Muscle of leg (tissue), 11 donors: ENCODE data around the gene NPRL2. TPM values are rescaled to one million over a fixed set of nuclear protein-coding genes. Genes with fewer than 3 reads are reported as not detected.

Source experiments
- DNase-seq: peaks from one replicate; pipeline ENCODE4 v3.0.0; 2013
- H3K27ac ChIP-seq: one replicate; pipeline ENCODE4 v1.5.1; 2013; ENCODE audit warnings: mild to moderate bottlenecking, low read length, control low read depth
- H3K27me3 ChIP-seq: one replicate; pipeline ENCODE4 v1.6.1; 2013; ENCODE audit warnings: low read length; ENCODE audit not compliant: control insufficient read depth, insufficient read depth
- H3K36me3 ChIP-seq: one replicate; pipeline ENCODE4 v1.6.1; 2013; ENCODE audit warnings: low read length; ENCODE audit not compliant: control insufficient read depth, insufficient read depth
- H3K4me1 ChIP-seq: one replicate; pipeline ENCODE4 v1.6.1; 2013; ENCODE audit warnings: low read length; ENCODE audit not compliant: control insufficient read depth, insufficient read depth
- H3K4me3 ChIP-seq: one replicate; pipeline ENCODE4 v1.5.1; 2013; ENCODE audit warnings: low read length, control low read depth
- H3K9me3 ChIP-seq: replicated peaks from 2 replicates; pipeline ENCODE4 v1.6.1; 2013; ENCODE audit warnings: low read depth, low read length; ENCODE audit not compliant: control insufficient read depth
- WGBS: methylation state at CpG from one replicate; pipeline ENCODE4 v1.1.5; 2013; ENCODE audit warnings: missing lambda C conversion rate; ENCODE audit not compliant: insufficient coverage; 5-methylcytosine and 5-hydroxymethylcytosine counted together
- polyA plus RNA-seq, 8 donors: library from polyadenylated mRNA; unstranded; fragments of 120-200 nt; gene quantifications; one replicate each; pipeline versions ENCODE4 v1.2.1 to v1.2.3, GENCODE V29; 2013; ENCODE audit warnings: inconsistent platforms in 1 of 8, low replicate concordance in 1 of 8; ENCODE audit not compliant: insufficient read length in 8 of 8, insufficient read depth in 1 of 8
- total RNA-seq: library from RNA; stranded (reverse); fragments of 120-200 nt; gene quantifications from one replicate; pipeline ENCODE4 v1.2.4, GENCODE V29; 2013

NPRL2 gene
- total and polyA plus RNA-seq, 9 donors = 18.2 to 23.9 (median 20.0) TPM

DNA sequence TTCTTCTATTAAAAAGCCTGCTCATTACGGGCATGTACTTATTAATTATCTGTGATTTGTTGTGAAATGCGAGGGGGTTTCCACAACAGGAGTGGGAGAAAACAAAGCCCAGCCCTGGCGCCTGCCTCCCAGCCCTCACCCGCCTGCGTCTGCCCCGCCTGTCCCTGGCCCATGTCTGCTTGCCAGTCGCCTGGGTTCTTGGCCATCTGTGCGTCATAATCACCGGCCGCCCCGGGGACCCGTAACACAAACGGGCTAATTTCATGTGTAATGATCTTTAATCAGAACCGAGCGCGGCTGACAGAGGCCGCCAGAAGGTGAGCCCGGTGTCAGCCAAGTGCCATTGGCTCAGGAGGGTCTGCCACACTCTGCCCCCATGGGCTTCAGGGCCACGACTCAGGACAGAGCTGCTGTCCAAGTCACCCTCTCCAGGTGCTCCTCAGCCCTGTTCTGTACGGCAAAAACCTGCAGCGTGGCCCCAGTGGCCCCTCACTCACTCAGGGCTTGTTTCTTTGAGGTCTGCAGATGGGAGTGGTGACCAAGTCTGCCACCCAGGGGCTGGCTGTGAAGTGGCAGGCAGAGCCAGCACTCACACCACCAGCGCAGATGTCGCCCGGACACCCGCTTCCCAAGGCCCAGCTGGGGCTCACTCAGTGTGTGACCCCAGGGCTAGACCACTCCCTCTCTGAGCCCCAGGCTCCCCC lies 37.6 kb upstream of the NPRL2 start:
- no peaks in the 10 kb centered on the region for H3K36me3 ChIP-seq
- no peak overlapping the region for H3K4me3 ChIP-seq
- H3K27me3 ChIP-seq = no peaks in the 10 kb centered on the region
- 65% methylated on average over 17 of the region's 25 CpGs for WGBS
- H3K9me3 ChIP-seq = no peaks in the 10 kb centered on the region
- H3K27ac ChIP-seq = no peak overlapping the region
- H3K4me1 ChIP-seq = peaks cover 57% of the 10 kb centered on the region
- DNase-seq = no peak

DNA sequence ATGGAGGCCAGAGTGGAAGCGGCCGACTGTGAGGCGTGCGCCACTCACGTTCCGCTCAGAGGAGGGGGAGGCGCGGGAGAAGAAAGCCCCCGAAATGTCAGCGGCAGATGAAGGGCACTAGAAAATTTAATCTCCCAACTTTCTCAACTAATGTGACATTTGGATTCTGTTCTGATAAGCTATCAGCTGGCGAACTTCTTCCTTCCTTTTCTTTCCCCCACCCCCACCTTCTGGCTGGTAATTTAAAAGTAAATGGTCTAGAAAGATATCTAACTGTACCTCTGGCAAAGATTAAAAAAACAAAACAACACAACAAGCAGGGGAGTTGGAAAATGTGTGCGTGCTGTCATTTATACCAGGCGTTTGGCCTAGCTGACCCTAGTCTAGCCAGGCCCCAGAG lies 35.2 kb upstream of the NPRL2 start:
- Histone ChIP-seq H3K36me3 (no peaks in the 10 kb centered on the region), H3K4me1 (peaks cover 47% of the 10 kb centered on the region), H3K27me3 (no peaks in the 10 kb centered on the region), H3K9me3 (no peaks in the 10 kb centered on the region), H3K27ac (no peak overlapping the region), H3K4me3 (no peak overlapping the region)
- DNase-seq = no peak
- 73% methylated on average over 6 of the region's 13 CpGs for WGBS

- H3K4me1 ChIP-seq = peaks cover 34% of the 10 kb centered on the region
- WGBS = 82% methylated on average over 5 of the region's 6 CpGs
Measured at GRCh38 chr3:50383750-50384149, 33.2 kb upstream of the NPRL2 start.

DNA sequence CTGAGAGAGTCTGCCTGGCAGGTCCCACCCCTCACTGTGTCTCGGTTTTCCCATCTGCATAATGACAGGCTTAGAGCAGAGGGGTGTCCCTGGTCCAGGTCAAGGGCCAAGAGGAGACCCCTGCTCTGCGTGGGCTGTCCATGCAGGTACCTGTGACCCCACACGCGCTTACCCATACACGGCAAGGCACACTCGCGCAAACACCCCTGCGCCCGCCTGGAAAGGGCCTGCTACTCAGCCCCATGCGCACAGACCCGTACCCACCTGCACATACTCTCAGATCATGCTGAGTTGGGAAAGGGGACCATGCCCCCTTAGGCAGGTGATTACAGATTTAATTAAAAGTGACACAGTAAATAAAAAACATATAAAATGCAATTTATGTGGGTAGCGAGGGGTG lies 32.1 kb upstream of the NPRL2 start:
- Histone ChIP-seq H3K36me3 (no peaks in the 10 kb centered on the region), H3K4me3 (no peak overlapping the region), H3K4me1 (peaks cover 26% of the 10 kb centered on the region), H3K27me3 (no peaks in the 10 kb centered on the region), H3K9me3 (no peaks in the 10 kb centered on the region), H3K27ac (peak overlapping the region; percentile 47)
- WGBS = 64% methylated on average over 7 of the region's 12 CpGs
- no peak for DNase-seq

More at GRCh38 chr3:50383750-50384149, 33.2 kb upstream of the NPRL2 start:
- Histone ChIP-seq H3K27me3 (no peaks in the 10 kb centered on the region), H3K4me3 (no peak overlapping the region), H3K36me3 (no peaks in the 10 kb centered on the region), H3K27ac (no peak overlapping the region), H3K9me3 (no peaks in the 10 kb centered on the region)
- DNase-seq = no peak

GRCh38 chr3:50381383-50381782 lies 30.8 kb upstream of the NPRL2 start:
- Histone ChIP-seq H3K27me3 (no peaks in the 10 kb centered on the region), H3K4me1 (peaks cover 21% of the 10 kb centered on the region), H3K4me3 (no peak overlapping the region), H3K27ac (no peak overlapping the region), H3K9me3 (no peaks in the 10 kb centered on the region), H3K36me3 (no peaks in the 10 kb centered on the region)
- WGBS = 96% methylated on average over 2 of the region's 4 CpGs
- no peak for DNase-seq

DNA sequence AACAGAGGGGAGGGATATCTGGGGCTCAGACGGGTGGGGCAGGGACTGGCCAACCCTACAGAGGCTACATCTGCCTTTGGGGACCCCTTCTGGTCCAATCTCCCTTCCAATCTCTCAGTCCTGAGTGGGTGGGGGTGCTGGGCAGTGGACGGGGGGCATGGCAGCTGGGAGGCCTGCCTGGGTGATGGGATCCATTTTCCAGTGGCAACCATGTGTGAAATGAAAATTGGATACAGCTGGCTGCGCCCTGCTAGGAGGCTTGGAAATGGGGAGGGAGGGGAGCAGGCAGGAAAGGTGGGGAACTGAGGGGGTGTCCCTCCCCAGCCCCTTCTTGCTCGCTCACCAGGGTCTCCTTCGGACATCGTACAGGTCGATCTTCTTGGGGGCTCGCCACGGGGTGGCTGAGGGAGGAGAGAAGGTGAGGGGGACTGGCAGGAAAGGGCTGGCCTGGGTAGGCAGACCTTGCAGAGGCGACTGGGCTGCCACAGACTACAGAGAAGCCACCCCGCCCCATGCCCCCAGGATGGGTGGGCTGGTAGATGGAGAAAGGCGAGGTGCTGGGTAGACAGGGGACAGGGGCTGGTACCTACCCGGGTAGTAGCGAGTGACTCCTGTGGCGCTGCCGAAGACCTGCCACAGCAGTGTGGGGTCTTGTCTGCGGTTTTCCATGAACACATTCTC lies 30.0 kb upstream of the NPRL2 start:
- Histone ChIP-seq H3K27ac (no peak overlapping the region), H3K36me3 (no peaks in the 10 kb centered on the region), H3K4me3 (no peak overlapping the region), H3K27me3 (no peaks in the 10 kb centered on the region), H3K4me1 (peaks cover 21% of the 10 kb centered on the region), H3K9me3 (no peaks in the 10 kb centered on the region)
- 76% methylated on average over 14 of the region's 17 CpGs for WGBS
- DNase-seq = no peak

DNA sequence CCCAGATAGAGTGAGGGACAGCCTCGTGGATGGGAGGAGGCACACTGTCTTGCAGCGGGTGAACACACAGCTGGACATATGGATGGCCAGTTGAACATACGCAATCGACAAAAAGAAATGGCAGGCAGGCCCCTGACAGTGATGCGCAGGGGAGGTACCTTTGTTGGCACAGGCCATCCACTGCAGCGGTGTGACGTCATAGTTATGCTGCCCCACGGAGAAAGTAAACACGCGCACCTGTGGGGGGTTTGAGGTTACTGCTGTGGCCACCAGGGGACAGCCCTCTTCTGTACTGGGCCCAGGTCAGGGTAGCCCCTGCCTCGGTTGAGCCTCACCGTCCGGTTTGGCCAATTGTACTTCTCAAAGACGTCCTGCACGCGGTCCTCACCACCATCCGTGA lies 28.2 kb upstream of the NPRL2 start:
- no peaks in the 10 kb centered on the region for H3K36me3 ChIP-seq
- WGBS = 85% methylated on average over 16 of the region's 17 CpGs
- peaks cover 21% of the 10 kb centered on the region for H3K4me1 ChIP-seq
- no peaks in the 10 kb centered on the region for H3K27me3 ChIP-seq
- no peaks in the 10 kb centered on the region for H3K9me3 ChIP-seq
- no peak overlapping the region for H3K4me3 ChIP-seq
- H3K27ac ChIP-seq = no peak overlapping the region
- no peak for DNase-seq

- H3K4me1 ChIP-seq = peaks cover 18% of the 10 kb centered on the region
- no peak for DNase-seq
- H3K4me3 ChIP-seq = no peak overlapping the region
- no peak overlapping the region for H3K27ac ChIP-seq
- H3K36me3 ChIP-seq = no peaks in the 10 kb centered on the region
- 78% methylated on average over 4 of the region's 6 CpGs for WGBS
- no peaks in the 10 kb centered on the region for H3K27me3 ChIP-seq
- H3K9me3 ChIP-seq = no peaks in the 10 kb centered on the region
Measured at GRCh38 chr3:50378024-50378423, 27.4 kb upstream of the NPRL2 start.

- Histone ChIP-seq H3K36me3 (no peaks in the 10 kb centered on the region), H3K4me1 (peaks cover 19% of the 10 kb centered on the region), H3K27me3 (no peaks in the 10 kb centered on the region), H3K27ac (no peak overlapping the region), H3K4me3 (no peak overlapping the region), H3K9me3 (no peaks in the 10 kb centered on the region)
- 48% methylated on average over 5 of the region's 7 CpGs for WGBS
- no peak for DNase-seq
Measured at GRCh38 chr3:50375258-50375931, 24.8 kb upstream of the NPRL2 start.
